Posterior vena cava (tissue), 2 donors: ENCODE measurements around the gene SLC13A3. TPM values are rescaled to one million over a fixed set of nuclear protein-coding genes. Genes with fewer than 3 reads are reported as not detected.

Experiments
- DNase-seq: peaks from one replicate; pipeline ENCODE4 v3.0.0-alpha.2; 2020; ENCODE audit warnings: low spot score
- intact Hi-C, 2 donors: fragments of 100-400 bp; cut with DNase I; formaldehyde crosslinking; loops; one replicate each; pipeline versions ENCODE4 v1.14.1 to v1.14.2; 2022 to 2023
- total RNA-seq, 2 donors: library from RNA; stranded (reverse); fragmentation: NEBNext Ultra II Directional; extraction: Animal tissue kit (Norgen Biotek cat#: 25700); gene quantifications; one replicate each; pipeline ENCODE4 v1.2.1, GENCODE V29; 2021
- donor health status: DM: yes; HTN: yes; CAD: no.
- donor health status: DM: yes; HTN: yes; CAD: no.

SLC13A3 gene
- total RNA-seq, 2 donors from 2014 or later, result 1.7 to 2.3 TPM

DNA sequence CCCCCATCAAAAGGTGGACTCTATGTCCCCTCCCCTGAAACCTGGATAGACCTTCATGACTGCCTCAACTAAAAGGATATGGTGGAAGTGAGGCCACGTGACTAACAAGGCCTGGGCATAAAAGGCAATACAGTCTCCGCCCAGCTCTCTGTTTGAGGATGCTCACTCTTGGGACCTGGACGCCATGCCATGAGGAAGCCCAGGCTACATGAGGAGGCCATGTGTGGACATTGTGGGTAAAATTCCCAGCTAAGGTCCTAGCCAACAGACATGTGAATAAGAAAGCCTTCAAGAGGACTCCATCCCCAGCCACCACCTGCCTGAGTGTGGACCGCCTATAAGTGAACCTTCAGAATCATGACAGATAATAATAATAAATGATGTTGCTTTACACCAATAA lies 130.7 kb downstream of the SLC13A3 start:
- intact Hi-C loops, result no loop called here

DNA sequence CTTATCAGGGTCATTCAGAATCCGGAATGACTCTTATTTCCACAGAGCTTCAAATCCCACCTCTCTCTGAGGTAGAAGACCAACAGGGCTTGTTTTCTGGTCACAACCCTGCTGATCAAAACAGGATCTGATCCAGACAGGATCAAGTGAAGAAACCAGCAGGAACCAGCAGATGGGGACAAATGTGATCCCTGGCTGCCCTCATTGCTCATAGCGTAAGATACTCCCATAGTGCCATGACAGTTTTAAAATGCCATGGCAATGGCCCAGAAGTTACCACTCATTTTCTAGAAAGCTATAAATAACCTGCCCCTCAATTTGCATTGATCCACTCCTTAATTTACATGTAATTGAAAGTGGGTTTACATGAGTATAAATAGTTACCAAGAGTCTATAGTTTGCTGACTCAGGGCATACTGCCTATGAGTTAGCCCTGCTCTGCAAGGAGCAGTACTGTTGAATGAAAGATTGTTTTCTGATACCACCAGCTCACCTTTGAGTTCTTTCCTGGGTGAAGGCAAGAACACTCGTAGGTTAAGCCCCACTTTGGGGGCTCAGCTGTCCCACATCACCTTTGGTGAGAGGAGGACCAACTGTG lies 131.7 kb downstream of the SLC13A3 start:
- intact Hi-C loops, result no loop called here
- no peak for DNase-seq

More for the DNA sequence above, 130.7 kb downstream of the SLC13A3 start:
- DNase-seq, result no peak

GRCh38 chr20:46512943-46513844 lies 138.1 kb downstream of the SLC13A3 start, which contains the start of gene ZNF334:
TSS of gene ZNF334 (minus strand) at chr20:46513559. CDS start at chr20:46512102, 1,457 bp downstream.
- peak; percentile 85 for DNase-seq
- intact Hi-C loops, result no loop called here

GRCh38 chr20:46509523-46509922 lies 141.7 kb downstream of the SLC13A3 start:
- DNase-seq, result no peak
- intact Hi-C loops, result no loop called here

Other genes starting within 250 kb of the SLC13A3 start
- 10 to 100 TPM; 43.6 to 48.9 TPM for gene ELMO2, start 244.8 kb downstream of the SLC13A3 start, total RNA-seq
- gene ZNF334, start 137.9 kb downstream of the SLC13A3 start, total RNA-seq, result 1 to 10 TPM; 1.1 to 3.1 TPM
- gene OCSTAMP, start 100.8 kb downstream of the SLC13A3 start, total RNA-seq, result not detected
- gene TP53RK, start 38.0 kb upstream of the SLC13A3 start, total RNA-seq, result 10 to 100 TPM in 1 of 2 donors, 1 to 10 TPM in 1; 9.5 to 12.4 TPM
- 10 to 100 TPM; 14.2 to 19.2 TPM for gene SLC2A10, start 58.2 kb upstream of the SLC13A3 start, total RNA-seq
- gene EYA2, start 243.4 kb upstream of the SLC13A3 start, total RNA-seq, result 10 to 100 TPM in 1 of 2 donors, 1 to 10 TPM in 1; 9.1 to 14.4 TPM